ENCODE data around the gene ACP7.

ACP7 gene

GRCh38 chr19:39144290-39145071, 60.3 kb downstream of the ACP7 start:
- Histone ChIP-seq H3K4me3 (ENCODE audit: low read length in 2 of 2) (peak overlapping the region; percentile 17 to 41), H3K27me3 (ENCODE audit: control insufficient read depth in 2 of 2, insufficient read depth in 2 of 2, low read length in 2 of 2) (no peaks in the 10 kb centered on the region), H3K4me1 (ENCODE audit: control insufficient read depth in 2 of 2, insufficient read depth in 2 of 2, low read length in 2 of 2) (peaks cover 33 to 37% of the 10 kb centered on the region in 2 donors), H3K9me3 (ENCODE audit: control insufficient read depth in 2 of 2, low read length in 2 of 2) (no peaks in the 10 kb centered on the region), H3K27ac (ENCODE audit: low read depth in 2 of 2, low read length in 2 of 2) (peak overlapping the region; percentile 70 to 81), H3K9ac (ENCODE audit: low read depth in 1 of 2, low read length in 2 of 2) (no peak overlapping the region), H3K36me3 (ENCODE audit: control insufficient read depth in 2 of 2, insufficient read depth in 2 of 2, low read length in 2 of 2) (peaks cover 0 to 5% of the 10 kb centered on the region in 2 donors)

GRCh38 chr19:39145180-39145953, 61.2 kb downstream of the ACP7 start:
- Histone ChIP-seq H3K36me3 (ENCODE audit: control insufficient read depth in 2 of 2, insufficient read depth in 2 of 2, low read length in 2 of 2) (peaks cover 0 to 5% of the 10 kb centered on the region in 2 donors), H3K9me3 (ENCODE audit: control insufficient read depth in 2 of 2, low read length in 2 of 2) (no peaks in the 10 kb centered on the region), H3K4me3 (ENCODE audit: low read length in 2 of 2) (peak overlapping the region; percentile 6 to 41), H3K27ac (ENCODE audit: low read depth in 2 of 2, low read length in 2 of 2) (peak overlapping the region; percentile 70 to 81), H3K4me1 (ENCODE audit: control insufficient read depth in 2 of 2, insufficient read depth in 2 of 2, low read length in 2 of 2) (peaks cover 31 to 32% of the 10 kb centered on the region in 2 donors), H3K27me3 (ENCODE audit: control insufficient read depth in 2 of 2, insufficient read depth in 2 of 2, low read length in 2 of 2) (no peaks in the 10 kb centered on the region), H3K9ac (ENCODE audit: low read depth in 1 of 2, low read length in 2 of 2) (peak overlapping the region in 1 of 2 donors; percentile 34)

GRCh38 chr19:39146091-39146490, 61.9 kb downstream of the ACP7 start:
- Histone ChIP-seq H3K9ac (ENCODE audit: low read depth in 1 of 2, low read length in 2 of 2) (no peak overlapping the region), H3K27me3 (ENCODE audit: control insufficient read depth in 2 of 2, insufficient read depth in 2 of 2, low read length in 2 of 2) (no peaks in the 10 kb centered on the region), H3K9me3 (ENCODE audit: control insufficient read depth in 2 of 2, low read length in 2 of 2) (no peaks in the 10 kb centered on the region), H3K4me3 (ENCODE audit: low read length in 2 of 2) (no peak overlapping the region), H3K4me1 (ENCODE audit: control insufficient read depth in 2 of 2, insufficient read depth in 2 of 2, low read length in 2 of 2) (peaks cover 31 to 32% of the 10 kb centered on the region in 2 donors), H3K36me3 (ENCODE audit: control insufficient read depth in 2 of 2, insufficient read depth in 2 of 2, low read length in 2 of 2) (peaks cover 0 to 5% of the 10 kb centered on the region in 2 donors), H3K27ac (ENCODE audit: low read depth in 2 of 2, low read length in 2 of 2) (peak overlapping the region; percentile 70 to 81)

GRCh38 chr19:39146686-39147450, 62.7 kb downstream of the ACP7 start:
- H3K9ac ChIP-seq (ENCODE audit: low read depth in 1 of 2, low read length in 2 of 2) = no peak overlapping the region
- peaks cover 0 to 5% of the 10 kb centered on the region in 2 donors for H3K36me3 ChIP-seq (ENCODE audit: control insufficient read depth in 2 of 2, insufficient read depth in 2 of 2, low read length in 2 of 2)
- H3K9me3 ChIP-seq (ENCODE audit: control insufficient read depth in 2 of 2, low read length in 2 of 2) = no peaks in the 10 kb centered on the region
- peaks cover 31 to 32% of the 10 kb centered on the region in 2 donors for H3K4me1 ChIP-seq (ENCODE audit: control insufficient read depth in 2 of 2, insufficient read depth in 2 of 2, low read length in 2 of 2)
- no peak overlapping the region for H3K4me3 ChIP-seq (ENCODE audit: low read length in 2 of 2)
- no peaks in the 10 kb centered on the region for H3K27me3 ChIP-seq (ENCODE audit: control insufficient read depth in 2 of 2, insufficient read depth in 2 of 2, low read length in 2 of 2)
- H3K27ac ChIP-seq (ENCODE audit: low read depth in 2 of 2, low read length in 2 of 2) = no peak overlapping the region

- H3K4me3 ChIP-seq (ENCODE audit: low read length in 2 of 2) = no peak overlapping the region
- no peak overlapping the region for H3K27ac ChIP-seq (ENCODE audit: low read depth in 2 of 2, low read length in 2 of 2)
- peaks cover 29 to 32% of the 10 kb centered on the region in 2 donors for H3K4me1 ChIP-seq (ENCODE audit: control insufficient read depth in 2 of 2, insufficient read depth in 2 of 2, low read length in 2 of 2)
- no peaks in the 10 kb centered on the region for H3K9me3 ChIP-seq (ENCODE audit: control insufficient read depth in 2 of 2, low read length in 2 of 2)
- no peaks in the 10 kb centered on the region for H3K27me3 ChIP-seq (ENCODE audit: control insufficient read depth in 2 of 2, insufficient read depth in 2 of 2, low read length in 2 of 2)
- H3K9ac ChIP-seq (ENCODE audit: low read depth in 1 of 2, low read length in 2 of 2) = no peak overlapping the region
- H3K36me3 ChIP-seq (ENCODE audit: control insufficient read depth in 2 of 2, insufficient read depth in 2 of 2, low read length in 2 of 2) = peaks cover 0 to 5% of the 10 kb centered on the region in 2 donors
Measured at GRCh38 chr19:39147480-39147879, 63.3 kb downstream of the ACP7 start.

- H3K4me3 ChIP-seq (ENCODE audit: low read length in 2 of 2) = no peak overlapping the region
- no peak overlapping the region for H3K27ac ChIP-seq (ENCODE audit: low read depth in 2 of 2, low read length in 2 of 2)
Measured at GRCh38 chr19:39148939-39149529, 64.9 kb downstream of the ACP7 start.

GRCh38 chr19:39150235-39150634, 66.1 kb downstream of the ACP7 start:
- peaks cover 17 to 22% of the 10 kb centered on the region in 2 donors for H3K4me1 ChIP-seq (ENCODE audit: control insufficient read depth in 2 of 2, insufficient read depth in 2 of 2, low read length in 2 of 2)
- no peaks in the 10 kb centered on the region for H3K9me3 ChIP-seq (ENCODE audit: control insufficient read depth in 2 of 2, low read length in 2 of 2)

More at GRCh38 chr19:39148939-39149529, 64.9 kb downstream of the ACP7 start:
- peaks cover 0 to 5% of the 10 kb centered on the region in 2 donors for H3K36me3 ChIP-seq (ENCODE audit: control insufficient read depth in 2 of 2, insufficient read depth in 2 of 2, low read length in 2 of 2)
- no peaks in the 10 kb centered on the region for H3K27me3 ChIP-seq (ENCODE audit: control insufficient read depth in 2 of 2, insufficient read depth in 2 of 2, low read length in 2 of 2)
- no peak overlapping the region for H3K9ac ChIP-seq (ENCODE audit: low read depth in 1 of 2, low read length in 2 of 2)
- no peaks in the 10 kb centered on the region for H3K9me3 ChIP-seq (ENCODE audit: control insufficient read depth in 2 of 2, low read length in 2 of 2)
- peaks cover 22 to 24% of the 10 kb centered on the region in 2 donors for H3K4me1 ChIP-seq (ENCODE audit: control insufficient read depth in 2 of 2, insufficient read depth in 2 of 2, low read length in 2 of 2)

GRCh38 chr19:39150807-39151600, 66.8 kb downstream of the ACP7 start:
- no peaks in the 10 kb centered on the region for H3K27me3 ChIP-seq (ENCODE audit: control insufficient read depth in 2 of 2, insufficient read depth in 2 of 2, low read length in 2 of 2)
- peaks cover 0 to 5% of the 10 kb centered on the region in 2 donors for H3K36me3 ChIP-seq (ENCODE audit: control insufficient read depth in 2 of 2, insufficient read depth in 2 of 2, low read length in 2 of 2)
- H3K4me3 ChIP-seq (ENCODE audit: low read length in 2 of 2) = no peak overlapping the region
- H3K27ac ChIP-seq (ENCODE audit: low read depth in 2 of 2, low read length in 2 of 2) = no peak overlapping the region
- peaks cover 17 to 24% of the 10 kb centered on the region in 2 donors for H3K4me1 ChIP-seq (ENCODE audit: control insufficient read depth in 2 of 2, insufficient read depth in 2 of 2, low read length in 2 of 2)
- H3K9ac ChIP-seq (ENCODE audit: low read depth in 1 of 2, low read length in 2 of 2) = no peak overlapping the region
- H3K9me3 ChIP-seq (ENCODE audit: control insufficient read depth in 2 of 2, low read length in 2 of 2) = no peaks in the 10 kb centered on the region

More at GRCh38 chr19:39150235-39150634, 66.1 kb downstream of the ACP7 start:
- Histone ChIP-seq H3K36me3 (ENCODE audit: control insufficient read depth in 2 of 2, insufficient read depth in 2 of 2, low read length in 2 of 2) (peaks cover 0 to 5% of the 10 kb centered on the region in 2 donors), H3K4me3 (ENCODE audit: low read length in 2 of 2) (no peak overlapping the region), H3K9ac (ENCODE audit: low read depth in 1 of 2, low read length in 2 of 2) (no peak overlapping the region), H3K27me3 (ENCODE audit: control insufficient read depth in 2 of 2, insufficient read depth in 2 of 2, low read length in 2 of 2) (no peaks in the 10 kb centered on the region), H3K27ac (ENCODE audit: low read depth in 2 of 2, low read length in 2 of 2) (no peak overlapping the region)

GRCh38 chr19:39152066-39152465, 67.9 kb downstream of the ACP7 start:
- no peak overlapping the region for H3K27ac ChIP-seq (ENCODE audit: low read depth in 2 of 2, low read length in 2 of 2)
- no peaks in the 10 kb centered on the region for H3K27me3 ChIP-seq (ENCODE audit: control insufficient read depth in 2 of 2, insufficient read depth in 2 of 2, low read length in 2 of 2)

More at GRCh38 chr19:39152066-39152465, 67.9 kb downstream of the ACP7 start:
- Histone ChIP-seq H3K4me3 (ENCODE audit: low read length in 2 of 2) (no peak overlapping the region), H3K36me3 (ENCODE audit: control insufficient read depth in 2 of 2, insufficient read depth in 2 of 2, low read length in 2 of 2) (peaks cover 0 to 5% of the 10 kb centered on the region in 2 donors), H3K4me1 (ENCODE audit: control insufficient read depth in 2 of 2, insufficient read depth in 2 of 2, low read length in 2 of 2) (peaks cover 16 to 27% of the 10 kb centered on the region in 2 donors), H3K9ac (ENCODE audit: low read depth in 1 of 2, low read length in 2 of 2) (no peak overlapping the region), H3K9me3 (ENCODE audit: control insufficient read depth in 2 of 2, low read length in 2 of 2) (no peaks in the 10 kb centered on the region)

Measured in mucosa of rectum (tissue), 2 donors.